Caco-2 (cell line): ENCODE measurements around the gene RPRML. TPM values are rescaled to one million over a fixed set of nuclear protein-coding genes. Genes with fewer than 3 reads are reported as not detected.

Experiments used
- BruUV-seq: library from RNA; stranded (reverse); fragments of 400-500 nt; replicated peaks from 2 replicates; lab custom pipeline; 2021; lab: Mats Ljungman, UMichigan
- CTCF ChIA-PET: fragments of 300-600 bp; sonication (Branson Sonifier 250); formaldehyde crosslinking; loops from one replicate; lab custom pipeline; 2022; ENCODE audit warnings: antibody characterized with exemption; lab: Charles Lee
- POLR2A ChIA-PET: fragments of 300-600 bp; sonication (Branson Sonifier 250); formaldehyde crosslinking; loops from one replicate; lab custom pipeline; 2022; ENCODE audit warnings: antibody characterized with exemption; lab: Charles Lee
- DNase-seq, 2 experiments: peaks; one replicate each; pipeline versions ENCODE4 v3.0.0 to v3.0.0-alpha.2; 2020 to 2022
- H3K27me3 ChIP-seq: replicated peaks from 2 replicates; pipeline ENCODE4 v1.6.0; 2011; ENCODE audit warnings: low read length; ENCODE audit not compliant: control insufficient read depth, insufficient read depth
- H3K36me3 ChIP-seq: 2 replicates; pipeline ENCODE4 v1.5.1; 2011; ENCODE audit warnings: low read length; ENCODE audit not compliant: control insufficient read depth, insufficient read depth
- H3K4me1 ChIP-seq: fragments of 250-450 bp; sonication (Bioruptor Pico); 2 replicates; pipeline ENCODE4 v1.5.1; 2020; ENCODE audit warnings: mild to moderate bottlenecking
- H3K4me3 ChIP-seq: 2 replicates; pipeline ENCODE4 v1.5.1; 2011; ENCODE audit warnings: low read depth, mild to moderate bottlenecking, control low read depth, low read length
- H3K9me3 ChIP-seq: fragments of 250-450 bp; sonication (Bioruptor Pico); 2 replicates; pipeline ENCODE4 v1.5.1; 2020; ENCODE audit warnings: mild to moderate bottlenecking, moderate library complexity
- H3K27ac Mint-ChIP-seq: one replicate; pipeline ENCODE4 v1.8.0; 2022; ENCODE audit warnings: mixed read lengths; ENCODE audit not compliant: unreplicated experiment
- H3K27me3 Mint-ChIP-seq: one replicate; pipeline ENCODE4 v1.8.0; 2022; ENCODE audit warnings: mixed read lengths; ENCODE audit not compliant: insufficient read depth, unreplicated experiment
- H3K36me3 Mint-ChIP-seq: one replicate; pipeline ENCODE4 v1.8.0; 2022; ENCODE audit warnings: mild to moderate bottlenecking, mixed read lengths; ENCODE audit not compliant: insufficient read depth, unreplicated experiment
- H3K4me1 Mint-ChIP-seq: one replicate; pipeline ENCODE4 v1.8.0; 2022; ENCODE audit warnings: low read depth, mixed read lengths; ENCODE audit not compliant: unreplicated experiment
- H3K4me3 Mint-ChIP-seq: one replicate; pipeline ENCODE4 v1.8.0; 2022; ENCODE audit warnings: mild to moderate bottlenecking, moderate library complexity, mixed read lengths; ENCODE audit not compliant: unreplicated experiment
- H3K9me3 Mint-ChIP-seq: one replicate; pipeline ENCODE4 v1.8.0; 2022; ENCODE audit warnings: mixed read lengths; ENCODE audit not compliant: unreplicated experiment
- intact Hi-C: fragments of 100-400 bp; cut with micrococcal nuclease; formaldehyde crosslinking; loops from one replicate; pipeline ENCODE4 v1.10.0; 2022; ENCODE audit not compliant: unreplicated experiment
- total RNA-seq: library from RNA; stranded (reverse); gene quantifications from 2 replicates; pipeline ENCODE4 v1.2.3, GENCODE V29; 2022
- TF ChIP-seq, protein P1 (sequence below), 2 experiments: fragments of 200-600 bp in 1 of 2; IDR thresholded peaks; 1 replicate in 1 of 2; 2 replicates in 1 of 2; pipeline versions ENCODE4 v1.5.1 to v1.8.0; 2011 to 2022; ENCODE audit warnings: antibody characterized with exemption in 1 of 2, control low read depth in 1 of 2, inconsistent platforms in 1 of 2, low read depth in 1 of 2, low read length in 1 of 2, mild to moderate bottlenecking in 1 of 2, moderate library complexity in 1 of 2; ENCODE audit not compliant: insufficient read depth in 1 of 2, severe bottlenecking in 1 of 2, unreplicated experiment in 1 of 2

RPRML gene
- total RNA-seq, 1 experiment from 2014 or later, result not detected

DNA sequence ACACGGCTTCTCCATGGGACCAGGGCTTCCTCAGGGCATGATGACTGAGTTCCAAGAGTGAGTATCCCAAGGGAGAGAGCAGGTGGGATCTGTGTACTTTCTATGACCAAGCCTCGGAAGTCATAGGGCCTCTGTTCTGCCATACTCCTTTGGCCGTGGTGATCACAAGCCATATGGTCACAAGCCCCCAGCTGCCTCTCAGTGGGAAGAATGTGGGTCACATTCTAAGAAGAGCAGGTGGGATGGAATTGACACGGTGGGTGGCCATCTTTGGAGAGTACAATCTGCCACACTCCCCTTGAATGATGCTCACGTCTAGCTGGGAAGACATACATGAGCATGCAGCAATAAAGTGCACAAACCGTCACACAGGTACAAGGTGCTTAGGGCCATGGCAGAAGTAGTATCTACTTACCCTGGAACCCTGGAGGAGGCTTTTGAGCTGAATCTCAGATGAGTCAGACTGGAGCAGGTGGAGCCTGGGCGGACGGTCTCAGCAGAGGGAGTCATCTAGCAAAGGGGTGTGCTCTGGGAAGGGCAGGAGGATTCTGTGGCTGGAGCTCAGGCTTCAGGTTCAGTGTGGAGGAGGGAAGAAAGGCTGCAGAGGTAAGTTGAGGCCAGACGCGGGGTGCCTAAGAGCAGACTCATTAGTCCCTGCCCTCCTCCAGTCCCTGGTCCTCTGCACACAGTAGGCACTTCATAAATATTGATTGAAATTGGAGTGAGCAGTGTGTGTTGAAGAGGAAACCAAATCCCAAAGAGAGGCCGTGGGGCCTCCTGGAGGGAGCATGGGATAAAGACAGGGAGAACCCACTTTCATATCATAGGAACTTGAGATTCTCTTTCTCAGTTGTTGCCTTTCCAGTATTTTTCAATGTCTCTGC, 29.5 kb downstream of the RPRML start:
- peaks cover 31% of the 10 kb centered on the region for H3K36me3 Mint-ChIP-seq
- H3K9me3 ChIP-seq, result no peaks in the 10 kb centered on the region
- ChIA-PET POLR2A (no interaction called here), CTCF (no interaction called here)
- no peaks in the 10 kb centered on the region for H3K27me3 ChIP-seq
- H3K36me3 ChIP-seq, result no peaks in the 10 kb centered on the region
- peaks cover 7% of the 10 kb centered on the region for H3K27me3 Mint-ChIP-seq
- DNase-seq, result no peak
- TF ChIP-seq, protein P1, sequence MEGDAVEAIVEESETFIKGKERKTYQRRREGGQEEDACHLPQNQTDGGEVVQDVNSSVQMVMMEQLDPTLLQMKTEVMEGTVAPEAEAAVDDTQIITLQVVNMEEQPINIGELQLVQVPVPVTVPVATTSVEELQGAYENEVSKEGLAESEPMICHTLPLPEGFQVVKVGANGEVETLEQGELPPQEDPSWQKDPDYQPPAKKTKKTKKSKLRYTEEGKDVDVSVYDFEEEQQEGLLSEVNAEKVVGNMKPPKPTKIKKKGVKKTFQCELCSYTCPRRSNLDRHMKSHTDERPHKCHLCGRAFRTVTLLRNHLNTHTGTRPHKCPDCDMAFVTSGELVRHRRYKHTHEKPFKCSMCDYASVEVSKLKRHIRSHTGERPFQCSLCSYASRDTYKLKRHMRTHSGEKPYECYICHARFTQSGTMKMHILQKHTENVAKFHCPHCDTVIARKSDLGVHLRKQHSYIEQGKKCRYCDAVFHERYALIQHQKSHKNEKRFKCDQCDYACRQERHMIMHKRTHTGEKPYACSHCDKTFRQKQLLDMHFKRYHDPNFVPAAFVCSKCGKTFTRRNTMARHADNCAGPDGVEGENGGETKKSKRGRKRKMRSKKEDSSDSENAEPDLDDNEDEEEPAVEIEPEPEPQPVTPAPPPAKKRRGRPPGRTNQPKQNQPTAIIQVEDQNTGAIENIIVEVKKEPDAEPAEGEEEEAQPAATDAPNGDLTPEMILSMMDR (IDR thresholded peaks at IDR 0.05; ENCODE audit: insufficient read depth in 1 of 2, low read depth in 1 of 2, low read length in 1 of 2, severe bottlenecking in 1 of 2, unreplicated experiment in 1 of 2), result no peak
- H3K4me1 ChIP-seq, result peaks cover 5% of the 10 kb centered on the region
- no peaks in the 10 kb centered on the region for H3K9me3 Mint-ChIP-seq
- intact Hi-C loops, result no loop called here
- H3K4me1 Mint-ChIP-seq, result peaks cover 7% of the 10 kb centered on the region
- no TSS peak for BruUV-seq
- no peak overlapping the region for H3K4me3 Mint-ChIP-seq
- H3K4me3 ChIP-seq, result no peak overlapping the region
- no peak overlapping the region for H3K27ac Mint-ChIP-seq

DNA sequence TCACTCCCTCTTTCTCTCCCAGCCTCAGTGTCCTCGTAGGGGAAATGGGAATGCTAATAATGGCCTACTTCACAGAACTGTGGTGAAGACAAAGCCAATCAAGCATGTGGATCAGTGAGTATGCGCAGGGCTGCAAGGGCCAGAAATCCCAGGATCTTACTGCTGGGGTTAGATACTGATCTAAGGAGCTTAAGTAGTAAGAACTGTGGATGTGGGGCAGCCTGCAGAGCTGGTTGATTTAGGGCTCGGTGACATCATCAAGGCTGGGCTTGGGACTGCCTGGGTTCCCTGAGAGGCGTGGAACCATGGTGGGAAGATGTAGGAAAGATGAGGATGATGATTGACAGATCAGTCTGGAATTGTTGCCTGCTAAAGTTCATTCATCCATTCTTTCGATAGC, 30.5 kb downstream of the RPRML start:
- no TSS peak for BruUV-seq
- no peaks in the 10 kb centered on the region for H3K27me3 ChIP-seq
- no peaks in the 10 kb centered on the region for H3K36me3 ChIP-seq
- ChIA-PET POLR2A (no interaction called here), CTCF (no interaction called here)
- intact Hi-C loops, result no loop called here
- no peak overlapping the region for H3K4me3 ChIP-seq
- H3K4me1 Mint-ChIP-seq, result peaks cover 14% of the 10 kb centered on the region
- H3K4me1 ChIP-seq, result peaks cover 14% of the 10 kb centered on the region
- H3K4me3 Mint-ChIP-seq, result no peak overlapping the region
- no peaks in the 10 kb centered on the region for H3K9me3 ChIP-seq
- H3K27me3 Mint-ChIP-seq, result peaks cover 7% of the 10 kb centered on the region
- TF ChIP-seq, protein P1 (IDR thresholded peaks at IDR 0.05; ENCODE audit: insufficient read depth in 1 of 2, low read depth in 1 of 2, low read length in 1 of 2, severe bottlenecking in 1 of 2, unreplicated experiment in 1 of 2), result no peak
- DNase-seq, result no peak
- peaks cover 39% of the 10 kb centered on the region for H3K36me3 Mint-ChIP-seq
- H3K27ac Mint-ChIP-seq, result no peak overlapping the region
- no peaks in the 10 kb centered on the region for H3K9me3 Mint-ChIP-seq

DNA sequence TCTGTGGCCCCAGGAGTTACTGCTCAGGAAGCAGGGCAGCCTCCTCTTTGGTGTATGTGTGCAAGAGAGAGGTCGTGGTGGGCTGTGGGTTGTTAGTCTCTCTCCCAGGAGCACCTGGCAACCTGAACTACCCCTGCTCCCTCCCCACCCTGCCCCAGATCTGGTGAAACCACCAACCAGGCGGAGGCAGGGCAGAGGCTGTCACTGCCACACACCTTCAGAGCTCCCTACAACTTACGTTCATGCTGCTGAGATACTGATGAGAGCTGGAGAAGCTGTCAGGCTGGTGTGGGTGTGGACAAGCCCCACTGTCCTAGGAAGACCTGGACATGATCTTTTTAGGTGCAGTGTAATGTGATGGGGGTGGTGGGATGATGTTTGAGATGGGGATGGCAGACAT, 31.8 kb downstream of the RPRML start:
- BruUV-seq, result no TSS peak
- Mint-ChIP-seq H3K9me3 (no peaks in the 10 kb centered on the region), H3K4me3 (no peak overlapping the region), H3K27me3 (peaks cover 4% of the 10 kb centered on the region), H3K27ac (no peak overlapping the region), H3K4me1 (peaks cover 17% of the 10 kb centered on the region), H3K36me3 (peaks cover 50% of the 10 kb centered on the region)
- ChIA-PET POLR2A (no interaction called here), CTCF (interaction anchor here (0.6 kb wide), 1 partner anchor 33 kb away, joined by 5 read pairs; no protein-coding TSS in a partner anchor)
- no peak for DNase-seq
- no peaks in the 10 kb centered on the region for H3K27me3 ChIP-seq
- no peak overlapping the region for H3K4me3 ChIP-seq
- TF ChIP-seq, protein P1 (IDR thresholded peaks at IDR 0.05; ENCODE audit: insufficient read depth in 1 of 2, low read depth in 1 of 2, low read length in 1 of 2, severe bottlenecking in 1 of 2, unreplicated experiment in 1 of 2), result no peak
- no peaks in the 10 kb centered on the region for H3K36me3 ChIP-seq
- H3K9me3 ChIP-seq, result no peaks in the 10 kb centered on the region
- H3K4me1 ChIP-seq, result peaks cover 18% of the 10 kb centered on the region
- intact Hi-C loops, result no loop called here
